GM18867 (cell line): ENCODE results near the gene BZW1.

Experiments
- ATAC-seq: cut with Tn5 transposase; IDR thresholded peaks from one replicate; pipeline ENCODE4 v1.9.1; 2021; ENCODE audit warnings: mild to moderate bottlenecking, moderate library complexity; ENCODE audit not compliant: unreplicated experiment

Gene BZW1

DNA sequence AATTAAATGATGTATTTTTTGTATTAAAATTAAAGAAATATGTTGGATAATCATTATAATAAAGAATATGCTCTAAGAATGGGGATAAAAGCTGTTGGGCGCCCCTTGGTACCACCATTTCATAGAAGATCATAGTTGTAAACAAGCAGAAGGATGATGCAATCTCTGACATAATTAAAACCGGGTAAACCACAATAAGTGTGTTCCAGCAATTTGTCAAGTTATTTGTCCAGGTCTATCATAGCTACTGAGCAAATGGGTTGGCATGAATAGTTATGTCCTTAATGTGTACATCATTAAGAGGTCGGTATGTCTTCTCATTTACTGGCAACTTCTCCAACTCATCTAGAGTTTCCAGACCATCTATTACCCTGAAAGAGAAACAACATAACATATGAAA is 59.4 kb downstream of the BZW1 start:
- no peak for ATAC-seq

DNA sequence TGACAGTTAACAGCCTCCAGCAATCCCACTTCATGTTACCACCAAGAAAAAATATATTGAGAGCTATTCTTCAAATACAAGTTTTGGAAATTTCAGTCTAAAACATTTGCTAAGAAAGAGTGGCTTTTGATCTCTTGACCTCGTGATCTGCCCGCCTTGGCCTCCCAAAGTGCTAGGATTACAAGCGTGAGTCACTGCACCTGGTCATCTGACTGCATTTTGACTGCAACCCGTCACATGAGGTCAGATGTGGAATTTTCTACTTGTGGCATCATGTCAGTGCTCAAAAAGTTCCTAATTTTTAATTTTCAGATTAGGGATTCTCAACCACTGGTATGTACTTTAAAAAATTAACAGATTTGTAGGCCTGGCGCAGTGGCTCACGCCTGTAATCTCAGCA is 61.9 kb downstream of the BZW1 start:
- no peak for ATAC-seq
